Muscle of arm (tissue), 12 donors: ENCODE measurements around the gene LENG1. TPM values are rescaled to one million over a fixed set of nuclear protein-coding genes. Genes with fewer than 3 reads are reported as not detected.

ENCODE experiments used
- DNase-seq: peaks from one replicate; pipeline ENCODE4 v3.0.0-alpha.2; 2013
- polyA plus RNA-seq, 12 donors: library from polyadenylated mRNA; unstranded; fragments of 120-200 nt; gene quantifications; one replicate each; pipeline ENCODE4 v1.2.1, GENCODE V29; 2013; ENCODE audit not compliant: insufficient read length in 12 of 12

Gene LENG1
- polyA plus RNA-seq, 12 donors = 6.1 to 11.9 (median 7.3) TPM; not detected in 1

DNA sequence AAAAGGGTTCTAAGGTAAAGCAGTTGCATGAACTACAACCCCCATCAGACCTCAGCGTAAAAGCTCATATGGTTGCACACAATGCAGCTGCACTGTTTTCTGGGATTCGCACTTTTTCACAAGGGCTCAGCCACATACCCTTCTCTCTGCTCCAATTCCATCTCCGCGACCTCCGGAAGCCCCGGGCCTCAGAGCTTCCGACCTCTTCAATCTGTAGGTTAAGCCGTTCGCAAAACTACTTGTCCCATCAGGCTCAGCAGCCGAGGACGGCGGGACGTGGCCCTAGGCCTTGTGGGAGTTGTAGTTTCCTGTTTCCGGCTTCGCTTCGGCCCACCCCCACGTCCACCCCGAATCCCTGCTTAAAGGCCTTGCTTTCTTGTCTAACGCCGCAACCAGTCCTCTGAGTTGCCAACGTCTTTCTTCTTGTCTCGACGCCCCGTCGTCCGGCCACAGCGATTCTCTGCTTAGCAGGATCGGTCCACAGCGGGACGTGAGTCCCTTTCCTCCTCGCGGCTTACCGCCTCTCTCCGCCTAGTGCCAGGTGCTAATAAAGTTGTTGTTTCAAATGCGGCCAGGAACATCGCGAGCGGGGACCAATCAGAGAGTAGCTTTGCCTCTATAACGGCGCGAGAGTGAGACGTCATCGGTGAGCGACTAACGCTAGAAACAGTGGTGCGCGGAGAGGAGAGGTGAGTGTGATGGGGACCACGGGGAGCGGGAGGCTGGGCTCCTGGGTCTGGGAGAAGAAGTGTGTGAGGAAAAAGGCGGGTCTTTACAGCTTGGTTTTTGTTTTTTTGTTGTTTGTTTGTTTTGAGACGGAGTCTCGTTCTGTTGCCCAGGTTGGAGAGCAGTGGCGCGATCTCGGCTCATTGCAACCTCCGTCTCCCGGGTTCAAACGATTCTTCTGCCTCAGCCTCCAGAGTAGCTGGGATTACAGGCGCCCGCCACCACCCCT is 44.1 kb downstream of the LENG1 start, which contains the start of the genes PRPF31 and TFPT:
Gene PRPF31, plus strand, starts transcription at position 646 of the 955 bp plus-strand sequence. CDS start 2,525 bp downstream, outside the sequence.
Gene TFPT, minus strand, starts transcription at position 549 of the 955 bp plus-strand sequence. Its CDS starts 388 bp downstream, at position 161.
- peak; percentile 98 for DNase-seq

GRCh38 chr19:54114340-54115108 is 45.0 kb downstream of the LENG1 start:
- DNase-seq = no peak

- no peak for DNase-seq
Measured at GRCh38 chr19:54109651-54110050, 49.9 kb downstream of the LENG1 start.

- DNase-seq = no peak
Measured at GRCh38 chr19:54108496-54108895, 51.0 kb downstream of the LENG1 start.

GRCh38 chr19:54107876-54108490 is 51.5 kb downstream of the LENG1 start:
- no peak for DNase-seq

DNA sequence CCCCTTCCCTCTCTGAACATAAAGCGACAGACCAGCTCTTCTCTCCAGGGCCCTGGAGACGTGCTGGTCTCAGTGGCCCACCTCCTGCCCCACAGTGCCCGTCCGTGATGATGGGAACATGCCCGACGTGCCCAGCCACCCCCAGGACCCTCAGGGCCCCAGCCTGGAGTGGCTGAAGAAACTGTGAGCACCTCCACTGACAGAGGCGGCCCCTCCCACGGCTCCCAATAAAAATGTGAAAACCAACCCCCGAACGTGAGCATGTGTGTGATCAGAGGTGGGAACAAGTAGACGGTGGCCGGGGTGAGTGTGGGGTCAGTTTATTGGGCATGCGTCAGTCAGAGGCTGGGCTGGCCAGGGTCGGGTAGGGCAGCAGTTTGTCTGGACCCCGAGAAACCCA is 52.8 kb downstream of the LENG1 start:
- no peak for DNase-seq

DNA sequence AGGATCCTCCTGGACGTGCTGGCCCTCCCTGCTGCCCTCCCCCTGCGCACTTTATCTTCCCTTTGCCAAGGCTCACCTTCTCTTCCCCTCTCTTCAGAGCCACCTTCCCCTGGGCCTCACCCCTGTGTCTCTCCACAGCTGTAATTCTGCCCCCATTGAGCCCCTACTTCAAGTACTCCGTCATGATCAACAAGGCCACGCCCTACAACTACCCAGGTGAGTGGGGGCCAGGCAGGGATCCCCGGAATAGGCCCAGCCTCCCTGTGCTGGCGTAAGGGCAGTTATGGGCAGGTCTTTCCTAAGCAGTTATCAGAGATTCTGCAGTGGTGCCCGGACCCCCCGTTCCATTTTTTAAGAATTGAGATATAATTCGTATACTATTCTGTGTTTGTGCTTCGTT is 53.7 kb downstream of the LENG1 start:
- no peak for DNase-seq

Other genes starting within 250 kb of the LENG1 start
- gene CACNG8, start 196.8 kb downstream of the LENG1 start, polyA plus RNA-seq = 1 to 10 TPM in 3 of 12 donors, under 1 TPM in 7, not detected in 2; 0.29 to 1.4 (median 0.72) TPM
- gene CACNG6, start 168.1 kb downstream of the LENG1 start, polyA plus RNA-seq = 10 to 100 TPM in 11 of 12 donors, not detected in 1; 11.9 to 53.5 (median 26.8) TPM
- gene VSTM1, start 95.8 kb downstream of the LENG1 start, polyA plus RNA-seq = under 1 TPM in 3 of 12 donors, not detected in 9; 0.34 to 0.77 (median 0.37) TPM
- under 1 TPM in 2 of 12 donors, not detected in 10; 0.19 to 0.23 TPM for gene TARM1, start 78.4 kb downstream of the LENG1 start, polyA plus RNA-seq
- gene OSCAR, start 58.9 kb downstream of the LENG1 start, polyA plus RNA-seq = 1 to 10 TPM in 1 of 12 donors, under 1 TPM in 8, not detected in 3; 0.09 to 1.5 (median 0.32) TPM
- 100 to 1,000 TPM in 4 of 12 donors, 10 to 100 TPM in 7, not detected in 1; 80.2 to 127 (median 95.8) TPM for gene NDUFA3, start 56.9 kb downstream of the LENG1 start, polyA plus RNA-seq
- 10 to 100 TPM in 11 of 12 donors, not detected in 1; 10.6 to 16.6 (median 12.5) TPM for gene TFPT, start 44.1 kb downstream of the LENG1 start, polyA plus RNA-seq
- gene PRPF31, start 44.0 kb downstream of the LENG1 start, polyA plus RNA-seq = 10 to 100 TPM in 11 of 12 donors, not detected in 1; 40.3 to 64.0 (median 43.6) TPM
- 100 to 1,000 TPM in 1 of 12 donors, 10 to 100 TPM in 11; 29.8 to 595 (median 38.1) TPM for gene CNOT3, start 22.0 kb downstream of the LENG1 start, polyA plus RNA-seq
- 10 to 100 TPM in 1 of 12 donors, 1 to 10 TPM in 10, not detected in 1; 1.6 to 35.1 (median 3.5) TPM for gene TMC4, start 13.4 kb upstream of the LENG1 start, polyA plus RNA-seq
- 10 to 100 TPM in 11 of 12 donors, not detected in 1; 17.0 to 85.5 (median 27.2) TPM for gene MBOAT7, start 29.9 kb upstream of the LENG1 start, polyA plus RNA-seq
- gene TSEN34, start 31.6 kb upstream of the LENG1 start, polyA plus RNA-seq = 10 to 100 TPM in 11 of 12 donors, not detected in 1; 21.8 to 51.7 (median 29.9) TPM
- gene RPS9, start 41.1 kb upstream of the LENG1 start, polyA plus RNA-seq = 1,000 to 10,000 TPM; 1,267 to 2,301 (median 1,915) TPM
- 1 to 10 TPM in 10 of 12 donors, not detected in 2; 1.2 to 4.1 (median 2.4) TPM for gene LILRB3, start 63.3 kb upstream of the LENG1 start, polyA plus RNA-seq
- gene LILRA6, start 83.1 kb upstream of the LENG1 start, polyA plus RNA-seq = 1 to 10 TPM in 9 of 12 donors, under 1 TPM in 1, not detected in 2; 0.95 to 2.4 (median 1.7) TPM
- gene LILRB5, start 97.6 kb upstream of the LENG1 start, polyA plus RNA-seq = 10 to 100 TPM in 2 of 12 donors, 1 to 10 TPM in 9, not detected in 1; 5.5 to 10.6 (median 8.5) TPM
- 1 to 10 TPM in 10 of 12 donors, not detected in 2; 1.4 to 3.8 (median 1.8) TPM for gene LILRB2, start 121.4 kb upstream of the LENG1 start, polyA plus RNA-seq
- gene LILRA5, start 153.4 kb upstream of the LENG1 start, polyA plus RNA-seq = 1 to 10 TPM in 1 of 12 donors, under 1 TPM in 9, not detected in 2; 0.31 to 1.2 (median 0.57) TPM
- under 1 TPM in 2 of 12 donors, not detected in 10; 0.11 to 0.63 TPM for gene LILRA4, start 179.4 kb upstream of the LENG1 start, polyA plus RNA-seq
- gene LAIR1, start 205.2 kb upstream of the LENG1 start, polyA plus RNA-seq = 10 to 100 TPM in 2 of 12 donors, 1 to 10 TPM in 8, not detected in 2; 5.6 to 14.3 (median 6.7) TPM